Measurements from ENCODE around the gene GJC1.
"Not testable (repeated sequence)": the region's sequence is repeated elsewhere in the genome, so short reads cannot be mapped to it uniquely, and the experiment has no call there.

The GJC1 gene

DNA sequence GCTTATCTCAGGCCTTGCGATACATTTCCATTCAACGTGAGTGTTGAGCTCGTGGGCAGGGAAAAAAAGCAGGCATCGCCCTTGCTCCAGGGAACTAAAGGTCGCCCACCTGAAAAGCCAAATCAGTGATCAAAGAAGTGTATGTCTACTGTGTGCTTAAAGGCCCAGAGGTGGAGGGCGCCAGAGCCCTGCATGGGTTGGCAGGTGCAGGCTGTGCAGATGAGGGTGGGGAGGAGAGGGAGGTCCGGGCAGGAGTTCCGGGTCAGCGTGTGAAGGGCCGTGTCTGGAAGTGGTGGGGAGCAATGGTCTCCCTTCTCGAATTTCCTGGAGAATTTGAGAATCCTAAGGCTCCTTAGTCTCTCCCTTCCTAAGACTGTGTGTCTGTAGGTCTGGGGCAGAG, 64.1 kb downstream of the GJC1 start:
- in situ Hi-C loops (cut with MboI; ENCODE audit: low sequenced_read_pairs), result no loop called here

DNA sequence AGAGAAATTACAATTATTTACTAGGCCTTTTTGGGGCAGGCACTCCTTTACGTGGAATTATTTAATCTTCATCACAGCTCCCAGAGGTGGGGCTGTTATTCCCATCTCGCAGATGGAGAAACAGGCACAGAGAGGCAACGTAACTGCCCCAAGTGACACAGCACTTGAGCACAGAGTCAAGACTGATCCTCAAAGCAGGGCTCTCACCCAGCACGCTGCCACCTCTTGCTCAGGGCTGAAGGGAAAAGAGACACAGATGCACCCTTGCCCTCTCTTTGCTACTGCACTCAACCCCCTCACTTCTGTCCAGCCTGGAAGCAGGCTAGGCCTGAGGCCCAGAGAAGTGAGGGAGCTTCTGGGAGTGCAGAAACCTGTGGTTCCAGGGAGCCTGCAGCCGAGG, 66.9 kb downstream of the GJC1 start:
- in situ Hi-C loops (cut with MboI; ENCODE audit: low sequenced_read_pairs), result no loop called here

DNA sequence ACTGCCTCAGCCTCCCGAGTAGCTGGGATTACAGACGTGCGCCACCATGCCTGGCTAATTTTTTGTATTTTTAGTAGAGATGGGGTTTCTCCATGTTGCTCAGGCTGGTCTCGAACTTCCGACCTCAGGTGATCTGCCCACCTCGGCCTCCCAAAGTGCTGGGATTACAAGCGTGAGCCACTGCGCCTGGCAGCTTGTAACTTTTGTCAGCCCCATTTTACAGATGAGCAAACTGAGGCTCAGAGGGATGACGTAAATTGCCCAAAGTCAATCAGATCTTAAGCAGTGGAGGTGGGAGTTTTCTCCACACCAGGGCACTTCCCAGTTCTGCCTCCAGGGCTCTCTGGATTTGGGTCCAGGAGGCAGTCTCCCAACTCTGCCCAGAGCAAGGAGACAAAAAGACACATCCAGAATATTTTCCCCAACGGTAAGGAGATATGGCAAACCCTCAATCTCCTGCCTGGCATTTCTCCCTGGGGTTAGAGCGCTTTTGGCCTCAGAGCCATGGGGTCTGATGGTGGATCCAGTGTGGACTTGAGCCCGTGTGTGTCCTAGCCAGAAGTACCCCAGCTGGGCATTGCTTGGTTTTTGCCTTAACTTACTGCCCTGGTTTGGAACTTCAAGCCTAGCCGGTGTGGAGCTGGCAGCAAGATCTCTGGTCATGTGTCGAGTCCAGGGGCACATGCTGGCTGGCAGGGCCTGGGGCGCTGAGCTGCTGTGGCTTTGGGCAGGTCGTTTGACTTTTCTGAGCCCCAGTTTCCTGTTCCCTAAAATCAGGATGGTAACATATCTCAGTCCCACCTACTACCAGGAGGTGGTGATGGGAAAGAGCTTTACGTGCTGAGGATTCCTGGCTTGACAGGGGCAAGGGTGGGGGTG, 67.9 kb downstream of the GJC1 start:
- in situ Hi-C loops (cut with MboI; ENCODE audit: low sequenced_read_pairs), result no loop called here

DNA sequence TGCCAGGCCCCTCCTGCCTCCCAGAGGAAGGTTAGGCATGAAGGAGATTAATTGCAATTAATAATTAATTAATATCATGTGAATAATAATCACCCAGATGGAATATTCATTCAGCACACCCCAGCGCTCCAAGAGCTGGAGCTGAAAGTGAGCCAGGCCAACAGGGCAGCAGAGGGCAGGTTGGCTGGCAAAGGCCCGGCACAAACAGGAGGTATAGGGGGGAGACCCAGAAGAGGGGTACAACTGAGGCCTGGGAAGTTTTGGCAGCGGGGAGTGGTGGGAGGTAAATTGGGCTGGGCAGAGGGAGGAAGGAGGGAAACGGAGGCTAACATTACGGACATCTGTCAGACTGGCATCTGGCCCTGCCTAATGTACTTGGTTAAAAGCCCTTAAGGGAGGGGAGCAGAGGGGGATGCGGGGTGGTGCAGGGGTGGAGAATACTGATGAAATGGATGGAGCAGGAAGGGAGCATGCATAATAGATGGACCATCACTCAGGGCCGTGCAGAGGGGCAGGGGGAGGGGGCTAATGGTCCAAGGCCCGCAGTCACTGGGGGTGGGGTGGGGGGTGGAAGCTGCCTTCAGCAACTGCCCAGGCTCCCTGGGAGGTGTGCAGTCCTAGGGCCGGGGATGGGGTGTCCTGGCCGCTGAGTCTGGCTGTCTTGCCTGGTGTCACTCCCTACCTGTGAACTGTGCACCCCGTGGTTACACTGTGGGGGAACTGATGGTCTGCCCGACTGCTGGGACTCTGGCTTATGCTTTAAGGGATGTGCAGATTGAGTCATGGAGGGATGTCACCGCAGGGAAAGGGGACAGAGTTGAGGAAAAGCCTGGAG, 69.4 kb downstream of the GJC1 start:
- in situ Hi-C loops (cut with MboI; ENCODE audit: low sequenced_read_pairs), result no loop called here

DNA sequence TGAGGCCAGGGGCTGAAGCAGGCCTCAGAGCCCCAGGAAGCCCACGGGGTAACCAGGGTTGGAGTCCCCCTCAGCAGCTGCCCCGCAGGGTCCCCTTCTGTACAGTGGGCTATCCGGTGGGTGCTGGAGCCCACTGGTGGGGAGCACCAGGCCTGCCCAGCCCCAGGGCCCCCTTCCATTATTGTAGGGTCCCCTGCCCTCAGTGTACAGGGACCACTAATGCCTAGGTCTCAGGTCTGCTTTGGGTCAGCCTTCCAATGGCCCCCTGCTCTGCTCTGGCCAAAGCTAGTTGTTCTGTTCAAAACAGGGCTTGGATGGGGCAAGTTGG, 70.2 kb downstream of the GJC1 start:
- in situ Hi-C loops (cut with MboI; ENCODE audit: low sequenced_read_pairs), result no loop called here

DNA sequence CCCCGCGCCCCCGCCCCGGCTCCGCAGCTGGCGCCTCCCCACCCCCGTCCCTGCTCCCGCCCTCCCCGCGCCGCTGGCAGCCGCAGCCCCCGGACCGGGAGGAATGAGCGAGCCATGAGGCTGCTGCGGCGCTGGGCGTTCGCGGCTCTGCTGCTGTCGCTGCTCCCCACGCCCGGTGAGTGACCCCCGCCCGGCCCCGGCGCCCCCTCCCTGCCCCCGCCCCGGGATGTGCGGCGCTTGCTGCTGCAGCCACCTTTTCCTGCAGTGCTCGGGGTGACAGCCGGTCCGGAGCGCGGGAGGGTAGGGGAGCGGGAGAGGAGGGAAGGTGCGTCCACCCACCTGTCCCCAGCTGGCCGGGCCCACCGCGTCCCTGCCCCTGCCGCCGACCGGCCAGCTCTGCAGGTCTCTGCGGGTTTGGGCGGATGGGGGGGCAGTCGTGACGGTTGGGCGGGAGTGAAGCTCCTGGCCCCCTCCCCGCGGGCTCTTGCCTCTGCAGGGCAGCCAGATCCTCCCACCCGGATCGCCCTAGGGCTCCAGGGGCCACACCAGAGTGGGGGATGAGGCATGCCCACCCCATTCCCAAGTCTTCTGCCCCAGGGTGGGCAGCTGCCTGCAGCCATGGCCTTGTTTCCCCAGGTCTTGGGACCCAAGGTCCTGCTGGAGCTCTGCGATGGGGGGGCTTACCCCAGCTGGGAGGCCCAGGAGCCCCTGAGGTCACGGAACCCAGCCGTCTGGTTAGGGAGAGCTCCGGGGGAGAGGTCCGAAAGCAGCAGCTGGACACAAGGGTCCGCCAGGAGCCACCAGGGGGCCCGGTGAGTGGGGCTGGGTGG, 70.8 kb downstream of the GJC1 start:
- in situ Hi-C loops (cut with MboI; ENCODE audit: low sequenced_read_pairs), result no loop called here

DNA sequence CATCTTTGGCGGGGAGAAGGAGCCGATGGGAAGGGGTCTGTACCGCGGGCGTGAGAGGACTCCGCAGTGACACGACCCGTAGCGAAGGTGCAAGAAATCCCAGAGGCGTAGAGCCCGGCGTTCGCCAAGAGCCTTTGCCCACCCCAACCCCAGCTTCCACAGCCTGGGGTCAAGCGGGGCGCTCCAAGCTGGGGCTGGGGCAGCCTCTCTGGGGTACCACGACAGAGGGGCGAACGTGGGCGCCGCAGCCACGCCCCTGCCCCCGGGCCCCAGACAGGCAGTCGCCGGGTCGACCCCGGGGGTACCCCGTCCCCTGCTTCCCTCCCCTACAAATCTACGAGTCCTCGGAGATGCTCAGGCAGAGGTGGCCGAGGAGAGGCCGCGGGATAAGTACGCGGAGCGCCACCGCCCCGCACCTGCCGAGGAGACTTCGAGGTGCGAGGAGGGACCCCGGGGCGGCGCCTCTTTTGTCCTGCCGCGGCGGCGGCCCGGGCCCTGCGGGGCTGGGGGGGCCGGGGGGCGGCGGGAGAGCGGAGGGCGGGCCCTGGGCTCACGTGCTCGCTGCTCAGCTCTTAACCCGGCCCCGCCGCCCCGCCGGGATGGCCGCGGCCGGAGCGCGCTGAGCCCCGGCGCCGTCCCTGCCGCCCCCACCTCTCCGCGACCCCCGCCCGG, 71.5 kb downstream of the GJC1 start, which contains the start of gene ADAM11:
TSS of gene ADAM11 (plus strand) at position 575 of the 672 bp plus-strand sequence. CDS start 212 bp downstream, outside the sequence.
- in situ Hi-C loops (cut with MboI; ENCODE audit: low sequenced_read_pairs), result no loop called here

DNA sequence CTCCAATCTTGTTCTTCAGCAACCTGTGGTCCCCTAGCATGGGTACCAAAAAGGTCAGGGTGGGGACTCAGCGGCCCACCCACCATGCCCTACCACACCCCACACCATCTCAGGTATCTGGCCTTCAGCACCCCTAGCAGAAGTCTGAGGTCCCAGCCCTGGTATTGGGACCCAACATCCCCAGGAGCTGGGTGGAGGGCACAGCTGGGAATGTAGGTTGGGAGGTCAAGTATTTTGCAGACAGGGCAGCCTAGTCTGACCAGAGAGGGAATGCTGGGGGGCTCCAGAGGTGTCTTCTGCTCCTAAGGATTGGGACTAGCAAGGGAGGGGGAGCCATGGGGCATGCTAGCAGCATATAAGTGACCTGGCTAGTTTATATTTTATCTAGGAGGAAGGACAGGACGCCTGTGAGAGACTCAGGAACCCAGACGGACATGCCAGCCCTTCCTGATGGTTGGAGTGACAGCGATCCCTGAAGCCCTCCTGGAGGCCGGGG, 72.1 kb downstream of the GJC1 start:
- in situ Hi-C loops (cut with MboI; ENCODE audit: low sequenced_read_pairs), result no loop called here

DNA sequence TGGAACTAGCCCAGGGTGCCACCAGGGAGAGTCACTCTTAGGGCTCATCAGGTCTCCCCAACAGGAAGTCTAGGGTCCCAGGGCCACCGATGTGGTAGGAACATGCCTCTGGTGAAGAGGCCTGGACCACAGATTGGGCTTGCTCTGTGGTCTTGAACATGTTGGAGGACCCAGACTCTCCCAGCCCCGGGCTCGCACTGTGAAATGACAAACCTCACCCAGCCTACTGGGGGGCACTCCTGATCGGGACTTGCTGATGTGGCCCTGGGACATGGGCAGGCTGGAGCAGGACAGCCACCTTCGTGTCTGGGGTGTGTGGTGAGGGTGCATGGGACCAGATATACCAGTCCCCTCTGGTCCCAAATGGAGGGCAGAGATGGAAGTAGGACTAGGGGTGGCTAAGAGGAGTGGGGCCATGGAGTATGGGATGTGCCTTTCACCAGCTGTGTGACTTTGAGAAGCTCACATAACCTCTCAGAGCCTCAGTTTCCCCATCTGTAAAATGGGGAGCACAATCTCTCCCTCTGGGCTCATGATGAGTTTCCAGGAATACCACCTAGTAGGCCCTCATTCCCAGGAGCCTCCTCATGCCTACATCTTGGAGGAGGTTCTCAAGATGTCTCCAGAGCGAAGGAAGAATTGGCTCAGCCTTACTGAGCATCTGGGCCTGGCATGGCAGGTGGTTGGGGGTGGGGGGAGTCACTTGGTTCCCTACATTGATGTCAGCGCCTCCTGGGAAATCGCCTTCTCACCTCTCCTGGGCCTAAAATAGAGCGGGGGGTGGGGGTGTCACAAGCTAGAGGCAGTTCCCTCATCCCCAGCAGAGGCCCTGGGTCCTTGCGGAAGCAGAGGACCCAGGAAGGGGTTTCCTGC, 72.8 kb downstream of the GJC1 start:
- in situ Hi-C loops (cut with MboI; ENCODE audit: low sequenced_read_pairs), result no loop called here

DNA sequence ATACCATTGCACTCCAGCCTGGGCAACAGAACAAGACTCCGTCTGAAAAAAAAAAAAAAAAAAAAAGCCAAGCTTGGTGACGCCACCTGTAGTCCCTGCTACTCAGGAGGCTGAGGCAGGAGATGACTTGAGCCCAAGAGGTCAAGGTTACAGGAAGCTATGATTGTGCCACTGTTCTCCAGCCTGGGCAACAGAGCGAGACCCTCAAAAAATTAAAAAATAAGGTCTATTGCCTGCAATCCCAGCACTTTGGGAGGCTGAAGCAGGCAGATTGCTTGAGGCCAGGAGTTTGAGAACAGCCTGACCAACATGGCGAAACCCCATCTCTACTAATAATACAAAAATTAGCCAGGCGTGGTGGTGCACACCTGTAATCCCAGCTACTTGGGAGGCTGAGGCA, 74.9 kb downstream of the GJC1 start:
- in situ Hi-C loops (cut with MboI; ENCODE audit: low sequenced_read_pairs), result not testable (repeated sequence)

DNA sequence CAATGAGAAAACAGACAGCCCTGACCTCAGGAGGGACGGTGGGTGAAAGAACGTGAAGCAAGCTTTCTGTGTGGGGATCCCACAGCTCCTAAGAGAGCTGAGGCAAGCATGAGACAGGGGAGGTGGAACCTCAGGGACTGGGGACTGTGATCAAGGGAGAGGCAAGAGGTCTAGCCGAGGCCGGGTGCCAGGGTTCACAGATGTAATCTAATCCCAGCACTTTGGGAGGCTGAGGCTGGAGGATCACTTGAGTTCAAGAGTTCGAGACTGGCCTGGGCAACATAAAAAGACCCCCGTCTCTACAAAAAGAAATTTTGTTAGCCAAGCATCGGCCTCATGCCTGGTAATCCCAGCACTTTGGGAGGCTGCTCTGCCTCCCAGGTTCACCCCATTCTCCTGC, 75.8 kb downstream of the GJC1 start:
- in situ Hi-C loops (cut with MboI; ENCODE audit: low sequenced_read_pairs), result no loop called here

DNA sequence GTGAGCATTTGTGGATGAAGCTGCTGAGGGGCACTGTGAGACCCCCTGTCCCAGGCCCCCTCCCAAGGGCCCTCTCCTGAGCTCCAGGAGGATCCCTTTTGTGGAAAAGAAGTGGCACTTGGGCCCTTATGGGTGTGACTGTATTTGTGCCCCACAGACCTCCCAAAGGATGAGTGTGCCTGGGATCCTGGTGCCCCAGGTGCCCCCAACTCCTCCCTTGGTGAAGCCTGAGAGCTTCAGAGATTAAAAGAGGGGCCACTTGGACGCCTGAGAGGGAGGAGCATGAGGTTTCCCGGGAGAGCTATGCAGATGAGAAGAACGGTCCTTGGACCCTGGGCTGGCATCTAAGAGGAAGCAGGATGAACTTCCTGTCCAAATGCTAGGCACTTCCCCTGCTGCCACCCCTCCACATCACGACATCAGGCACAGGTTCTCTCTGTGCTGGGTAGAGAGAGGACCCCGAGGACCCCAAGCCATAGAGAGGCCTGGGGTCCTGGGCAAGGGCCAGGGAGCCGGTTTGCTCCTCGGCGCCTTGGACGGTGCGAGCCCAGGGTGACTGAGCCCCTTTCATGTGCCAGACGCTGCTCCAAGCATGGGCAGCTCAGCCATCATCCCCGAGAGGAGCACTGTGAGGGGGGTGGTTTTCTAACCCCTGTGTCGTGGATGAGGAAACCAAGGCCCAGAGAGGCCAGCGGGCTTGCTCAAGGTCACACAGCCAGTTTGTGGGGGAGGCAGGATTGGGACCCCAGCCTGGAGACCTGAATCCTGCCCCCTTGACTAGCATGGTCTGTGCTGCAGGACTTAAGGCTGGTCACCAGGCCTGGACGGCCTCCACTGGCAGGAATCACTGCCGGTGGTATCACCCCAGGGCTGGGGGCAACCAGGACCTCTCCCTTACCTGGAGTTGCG, 76.9 kb downstream of the GJC1 start:
- in situ Hi-C loops (cut with MboI; ENCODE audit: low sequenced_read_pairs), result no loop called here

DNA sequence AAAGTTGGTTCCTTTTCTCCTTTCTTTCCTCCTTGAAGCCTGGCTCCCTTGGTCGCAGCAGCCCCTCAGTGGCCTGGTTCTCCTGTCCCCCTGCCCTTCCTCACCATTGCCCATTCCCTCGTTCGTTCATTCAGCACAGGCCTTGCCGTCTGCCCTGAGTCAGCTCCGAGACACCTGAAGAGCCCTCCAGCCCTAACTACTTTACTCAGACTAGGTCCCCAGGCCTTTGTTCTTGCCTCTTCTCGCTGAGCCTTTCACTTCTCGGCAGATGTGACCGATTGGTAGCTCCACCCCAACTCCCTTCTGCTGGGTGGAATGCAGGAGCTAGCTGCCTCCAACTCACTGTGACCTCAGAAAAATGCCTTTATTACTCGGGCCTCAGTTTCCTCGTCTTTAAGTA, 78.3 kb downstream of the GJC1 start:
- in situ Hi-C loops (cut with MboI; ENCODE audit: low sequenced_read_pairs), result no loop called here

DNA sequence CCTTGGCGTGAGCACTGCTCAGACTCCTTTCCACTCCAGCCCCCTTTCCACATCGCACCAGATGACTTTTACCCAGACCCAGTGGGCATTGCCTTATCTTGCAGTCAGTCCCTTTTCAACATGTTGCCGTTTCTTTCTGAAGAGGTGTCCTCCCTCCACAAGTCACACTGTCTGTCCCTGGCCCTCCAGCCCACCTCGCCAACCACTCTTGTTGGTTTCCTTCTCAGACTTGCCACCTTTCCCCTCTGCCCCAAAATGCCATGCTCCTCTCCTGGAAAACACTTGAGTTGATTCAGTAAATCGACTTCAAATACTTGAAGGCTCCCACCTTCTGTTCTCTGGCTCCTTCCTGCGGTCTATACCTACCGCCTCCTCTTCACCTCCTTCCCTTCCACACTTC, 78.8 kb downstream of the GJC1 start:
- in situ Hi-C loops (cut with MboI; ENCODE audit: low sequenced_read_pairs), result no loop called here

DNA sequence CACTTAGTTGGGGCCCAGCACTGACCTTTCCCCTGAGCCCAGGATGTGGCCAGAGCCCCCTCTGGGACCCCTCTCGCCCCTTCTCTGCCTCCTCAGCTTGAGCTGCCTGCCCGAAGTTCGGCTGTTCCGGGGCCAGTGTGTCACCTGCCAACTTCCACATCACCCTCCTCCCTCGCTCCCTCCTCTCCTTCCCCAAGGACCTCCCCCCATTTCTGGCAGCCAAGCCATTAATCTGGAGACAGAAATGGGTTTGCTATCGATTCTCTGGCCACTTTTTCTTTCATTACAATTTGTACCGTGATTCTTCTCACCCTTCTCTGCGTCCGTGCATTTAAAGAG, 80.1 kb downstream of the GJC1 start:
- in situ Hi-C loops (cut with MboI; ENCODE audit: low sequenced_read_pairs), result no loop called here

DNA sequence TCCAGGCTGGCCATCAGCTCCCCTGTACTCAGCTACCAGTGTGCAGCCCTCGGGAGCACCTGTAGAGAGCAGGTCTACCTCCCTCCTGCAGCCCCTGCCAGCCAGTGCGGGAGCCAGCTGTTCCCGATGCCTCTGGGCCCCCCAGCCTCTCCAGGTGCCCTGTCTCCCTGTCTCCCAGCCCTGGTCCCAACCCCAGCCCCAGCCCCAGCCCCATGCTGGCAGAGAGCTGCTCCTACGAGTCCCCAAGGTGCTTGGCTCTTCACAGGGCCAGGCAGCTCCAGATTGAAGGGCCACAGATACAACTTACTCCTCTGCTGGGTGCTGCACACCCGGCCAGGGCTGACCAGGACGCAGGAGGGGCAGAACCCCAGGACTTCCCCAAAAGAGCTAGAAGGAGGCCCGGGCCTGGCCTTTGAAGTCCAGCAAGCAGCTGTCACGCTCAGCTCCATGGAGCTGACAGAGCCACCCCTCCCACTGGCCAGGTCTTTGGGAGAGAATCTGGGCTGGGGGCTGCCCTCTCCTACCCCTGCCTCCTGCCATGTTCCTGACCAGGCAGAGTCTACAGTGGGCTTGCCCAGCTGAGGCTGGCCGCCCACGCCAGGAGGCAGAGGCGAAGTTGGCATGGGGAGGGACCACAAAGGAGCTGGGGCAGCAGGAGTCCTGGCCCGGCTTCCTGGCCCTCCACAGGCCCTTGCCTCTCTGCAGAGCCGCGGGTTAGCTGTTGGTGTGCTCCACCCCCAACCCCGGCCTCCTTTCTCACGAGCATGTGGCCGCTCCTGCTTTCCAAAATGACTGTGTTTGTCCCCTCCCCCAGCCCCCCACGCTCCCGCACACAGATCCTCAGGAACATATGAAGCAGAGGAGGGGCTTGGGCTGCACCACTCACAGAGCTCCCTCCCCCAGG, 80.8 kb downstream of the GJC1 start:
- in situ Hi-C loops (cut with MboI; ENCODE audit: low sequenced_read_pairs), result no loop called here
